ENCODE data around the gene EPS8L3. TPM values are rescaled to one million over a fixed set of nuclear protein-coding genes. Genes with fewer than 3 reads are reported as not detected.

EPS8L3 gene, protein sequence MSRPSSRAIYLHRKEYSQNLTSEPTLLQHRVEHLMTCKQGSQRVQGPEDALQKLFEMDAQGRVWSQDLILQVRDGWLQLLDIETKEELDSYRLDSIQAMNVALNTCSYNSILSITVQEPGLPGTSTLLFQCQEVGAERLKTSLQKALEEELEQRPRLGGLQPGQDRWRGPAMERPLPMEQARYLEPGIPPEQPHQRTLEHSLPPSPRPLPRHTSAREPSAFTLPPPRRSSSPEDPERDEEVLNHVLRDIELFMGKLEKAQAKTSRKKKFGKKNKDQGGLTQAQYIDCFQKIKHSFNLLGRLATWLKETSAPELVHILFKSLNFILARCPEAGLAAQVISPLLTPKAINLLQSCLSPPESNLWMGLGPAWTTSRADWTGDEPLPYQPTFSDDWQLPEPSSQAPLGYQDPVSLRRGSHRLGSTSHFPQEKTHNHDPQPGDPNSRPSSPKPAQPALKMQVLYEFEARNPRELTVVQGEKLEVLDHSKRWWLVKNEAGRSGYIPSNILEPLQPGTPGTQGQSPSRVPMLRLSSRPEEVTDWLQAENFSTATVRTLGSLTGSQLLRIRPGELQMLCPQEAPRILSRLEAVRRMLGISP
- not detected in 2 replicates for total RNA-seq

GRCh38 chr1:109763646-109764415 is at the start of gene EPS8L3:
EPS8L3 (minus strand) TSS chr1:109763923; CDS start chr1:109761749, 2,174 bp downstream.

DNA sequence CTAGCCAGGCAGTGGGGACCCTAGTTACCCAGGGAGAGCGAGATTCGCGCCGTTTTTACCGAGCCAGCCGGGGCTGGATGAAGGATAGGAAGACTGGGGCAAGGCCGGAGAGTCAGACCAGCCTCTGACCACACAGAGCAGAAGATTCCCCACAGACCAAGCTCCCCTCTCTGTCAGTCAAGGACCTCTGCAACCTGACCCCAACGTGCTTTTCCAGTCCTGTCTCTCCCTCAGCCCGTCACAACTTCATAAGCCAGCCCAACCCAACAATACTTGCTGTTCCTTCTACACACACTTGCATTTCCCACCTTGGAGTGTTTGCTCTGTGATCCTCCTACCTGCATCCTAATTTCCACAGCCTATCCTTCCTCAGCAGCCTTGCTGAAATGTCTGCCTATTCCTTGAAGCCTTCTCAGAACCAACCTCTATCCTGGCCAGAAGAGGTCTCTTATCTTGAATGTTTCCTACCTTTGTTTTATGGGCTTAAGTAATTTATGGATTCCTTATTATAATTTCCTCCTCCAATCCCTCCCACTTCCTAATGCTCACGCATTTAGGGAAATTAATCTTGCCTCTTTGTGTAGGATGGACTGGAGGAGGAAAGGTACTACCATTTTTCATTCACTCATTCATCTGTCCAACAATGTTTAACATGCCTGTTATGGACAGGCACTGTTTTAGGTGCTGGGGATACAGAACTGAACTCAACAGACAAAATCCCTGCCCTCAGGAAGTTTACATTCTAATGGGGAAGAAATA is 22.9 kb downstream of the EPS8L3 start, which contains the start of gene GSTM3:
Gene GSTM3, minus strand, starts transcription at position 424 of the 759 bp plus-strand sequence. CDS start 751 bp downstream, outside the sequence.

DNA sequence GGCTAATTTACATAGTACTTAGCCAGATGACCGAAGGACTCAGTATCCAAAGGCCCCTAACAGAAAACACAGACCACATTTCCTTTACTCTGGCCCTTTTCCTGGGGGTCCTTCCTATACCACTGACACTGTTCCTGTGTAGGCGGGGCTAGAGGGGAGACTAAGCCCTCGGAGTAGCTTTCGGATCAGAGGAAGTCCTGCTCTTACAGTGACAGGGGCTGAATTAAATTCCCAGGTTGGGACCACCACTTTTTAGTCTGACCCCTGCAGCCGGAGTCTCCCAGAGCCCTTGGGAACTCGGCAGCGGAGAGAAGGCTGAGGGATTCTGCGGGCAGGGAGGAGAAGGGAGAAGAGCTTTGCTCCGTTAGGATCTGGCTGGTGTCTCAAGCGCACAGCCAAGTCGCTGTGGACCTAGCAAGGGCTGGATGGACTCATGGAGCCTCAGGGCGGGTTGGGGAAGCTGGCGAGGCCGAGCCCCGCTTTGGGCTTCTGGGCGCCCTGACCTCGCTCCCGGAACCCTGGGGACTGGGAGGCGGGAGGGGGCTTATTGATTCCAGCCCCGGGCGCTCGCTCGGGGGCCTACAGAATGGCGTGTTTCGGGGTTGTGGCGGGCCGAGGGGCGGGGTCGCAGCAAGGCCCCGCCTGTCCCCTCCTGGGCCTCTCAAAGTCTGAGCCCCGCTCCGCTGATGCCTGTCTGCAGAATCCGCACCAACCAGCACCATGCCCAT is 52.0 kb downstream of the EPS8L3 start, which contains the start of gene GSTM5:
Gene GSTM5, plus strand, starts transcription at position 659 of the 728 bp plus-strand sequence. Its CDS starts 62 bp downstream, at position 721.

Other genes with a start within 250 kb of the EPS8L3 start
- gene GPR61, start 224.1 kb downstream of the EPS8L3 start, total RNA-seq = not detected in 2 replicates
- gene GNAI3, start 215.3 kb downstream of the EPS8L3 start, total RNA-seq = 10.0 and 10.5 TPM in 2 replicates
- gene GNAT2, start 144.3 kb downstream of the EPS8L3 start, total RNA-seq = 9.0 TPM in 1 of 2 replicates, not detected in the other
- gene AMPD2, start 144.1 kb downstream of the EPS8L3 start, total RNA-seq = 74.8 and 93.0 TPM in 2 replicates
- 16.4 and 21.2 TPM in 2 replicates for gene GSTM4, start 107.8 kb downstream of the EPS8L3 start, total RNA-seq
- gene GSTM2, start 95.9 kb downstream of the EPS8L3 start, total RNA-seq = 9.9 and 16.8 TPM in 2 replicates
- gene GSTM1, start 76.1 kb downstream of the EPS8L3 start, total RNA-seq = not detected in 2 replicates
- gene GSTM5, start 51.7 kb downstream of the EPS8L3 start, total RNA-seq = 0.49 TPM in 1 of 2 replicates, not detected in the other
- 33.5 and 34.1 TPM in 2 replicates for gene GSTM3, start 22.9 kb downstream of the EPS8L3 start, total RNA-seq
- gene CSF1, start 146.9 kb upstream of the EPS8L3 start, total RNA-seq = 53.4 and 87.2 TPM in 2 replicates
- 30.9 and 32.7 TPM in 2 replicates for gene AHCYL1, start 220.8 kb upstream of the EPS8L3 start, total RNA-seq

All from cardiac atrium fibroblast (primary cell).